ENCODE results near the gene ACP7. TPM values are rescaled to one million over a fixed set of nuclear protein-coding genes. Genes with fewer than 3 reads are reported as not detected.

The ACP7 gene
- total RNA-seq, 1 experiment from 2014 or later = 0.15 TPM

DNA sequence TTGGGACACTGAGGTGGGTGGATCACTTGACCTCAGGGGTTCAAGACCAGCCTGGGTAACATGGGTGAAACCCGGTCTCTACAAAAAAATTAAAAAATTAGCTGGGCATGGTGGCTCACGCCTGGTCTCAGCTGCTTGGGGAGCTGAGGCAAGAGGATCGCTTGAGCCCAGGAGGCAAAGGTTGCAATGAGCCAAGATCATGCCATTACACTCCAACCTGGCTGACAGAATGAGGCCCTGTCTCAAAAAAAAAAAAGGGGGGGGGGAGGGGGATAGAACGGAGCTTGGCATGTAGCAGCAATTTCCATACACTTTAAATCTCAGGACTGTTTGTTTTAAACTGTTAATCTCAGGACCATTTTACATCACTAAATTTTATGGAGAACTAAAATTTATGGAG is 2.2 kb downstream of the ACP7 start:
- Histone ChIP-seq H2BK15ac (ENCODE audit: low read depth, low read length) (no peak overlapping the region), H3K4ac (ENCODE audit: low read depth, low read length) (no peak overlapping the region), H3K79me1 (ENCODE audit: insufficient read depth, low read depth, low read length, poor library complexity, severe bottlenecking) (no peaks in the 10 kb centered on the region), H3K18ac (ENCODE audit: insufficient read length, low read depth, low read length) (no peak overlapping the region), H4K5ac (ENCODE audit: insufficient read length, low read depth, low read length) (no peak overlapping the region), H3K27me3 (ENCODE audit: insufficient read depth, low read length) (peaks cover 16% of the 10 kb centered on the region; the same call in 1 of the 2 replicates), H2BK20ac (ENCODE audit: low read depth, low read length, poor library complexity, severe bottlenecking) (no peak overlapping the region), H3K14ac (ENCODE audit: insufficient read depth, low read length) (no peak overlapping the region), H2AFZ (ENCODE audit: low read length) (no peak overlapping the region), H4K8ac (replicated peaks; ENCODE audit: insufficient read length, low read depth, low read length) (no peak overlapping the region), H3K4me1 (ENCODE audit: insufficient read depth, low read length) (no peaks in the 10 kb centered on the region), H4K20me1 (ENCODE audit: control insufficient read depth, insufficient read depth, insufficient read length) (no peaks in the 10 kb centered on the region), H3T11ph (ENCODE audit: low read length) (no peak overlapping the region), H2BK12ac (ENCODE audit: insufficient read length, low read depth, low read length) (no peak overlapping the region), H3K9ac (ENCODE audit: extremely low read depth, insufficient read length, low read length) (no peak overlapping the region), H3K23me2 (ENCODE audit: insufficient read length, low read depth, low read length, poor library complexity, severe bottlenecking) (peaks cover 8% of the 10 kb centered on the region), H3K27ac (ENCODE audit: insufficient read length, low read depth, low read length) (no peak overlapping the region), H4K91ac (ENCODE audit: insufficient read length, low read depth, low read length) (no peak overlapping the region), H3K23ac (ENCODE audit: insufficient read length, low read depth, low read length) (no peak overlapping the region), H3K79me2 (ENCODE audit: insufficient read depth, low read length) (no peaks in the 10 kb centered on the region), H2AK5ac (ENCODE audit: insufficient read length, low read length) (no peak overlapping the region), H3K9me3 (ENCODE audit: control insufficient read depth, low read depth, low read length) (no peaks in the 10 kb centered on the region), H2BK120ac (ENCODE audit: low read depth, low read length, poor library complexity, severe bottlenecking) (no peak overlapping the region), H3K4me2 (ENCODE audit: insufficient read depth, insufficient read length, low read length) (no peak overlapping the region), H3K56ac (ENCODE audit: insufficient read length, low read depth, low read length) (no peak overlapping the region), H2BK5ac (ENCODE audit: insufficient read length, low read length) (no peak overlapping the region)
- no peaks in the 10 kb centered on the region; a peak in 2 of 5 replicates for H3K9me3 Mint-ChIP-seq
- H3K36me3 Mint-ChIP-seq (ENCODE audit: insufficient read depth in 1 of 3, low read depth in 3 of 3) = no peaks in the 10 kb centered on the region
- peaks cover 16 to 20% of the 10 kb centered on the region in 2 experiments for H3K4me1 Mint-ChIP-seq
- no peak for DNase-seq
- no CpG with 5 or more reads among the region's 4 CpGs for WGBS (ENCODE audit: extremely low coverage, insufficient read length, low lambda C conversion rate)
- no peak overlapping the region for H3K4me3 Mint-ChIP-seq
- no peak overlapping the region for H3K27ac Mint-ChIP-seq
- TF ChIP-seq, protein P1, sequence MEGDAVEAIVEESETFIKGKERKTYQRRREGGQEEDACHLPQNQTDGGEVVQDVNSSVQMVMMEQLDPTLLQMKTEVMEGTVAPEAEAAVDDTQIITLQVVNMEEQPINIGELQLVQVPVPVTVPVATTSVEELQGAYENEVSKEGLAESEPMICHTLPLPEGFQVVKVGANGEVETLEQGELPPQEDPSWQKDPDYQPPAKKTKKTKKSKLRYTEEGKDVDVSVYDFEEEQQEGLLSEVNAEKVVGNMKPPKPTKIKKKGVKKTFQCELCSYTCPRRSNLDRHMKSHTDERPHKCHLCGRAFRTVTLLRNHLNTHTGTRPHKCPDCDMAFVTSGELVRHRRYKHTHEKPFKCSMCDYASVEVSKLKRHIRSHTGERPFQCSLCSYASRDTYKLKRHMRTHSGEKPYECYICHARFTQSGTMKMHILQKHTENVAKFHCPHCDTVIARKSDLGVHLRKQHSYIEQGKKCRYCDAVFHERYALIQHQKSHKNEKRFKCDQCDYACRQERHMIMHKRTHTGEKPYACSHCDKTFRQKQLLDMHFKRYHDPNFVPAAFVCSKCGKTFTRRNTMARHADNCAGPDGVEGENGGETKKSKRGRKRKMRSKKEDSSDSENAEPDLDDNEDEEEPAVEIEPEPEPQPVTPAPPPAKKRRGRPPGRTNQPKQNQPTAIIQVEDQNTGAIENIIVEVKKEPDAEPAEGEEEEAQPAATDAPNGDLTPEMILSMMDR (conservative IDR thresholded peaks at IDR 0.05) = no peak
- H3K27me3 Mint-ChIP-seq (ENCODE audit: low read depth) = peaks cover 90% of the 10 kb centered on the region

All from H9 (cell line).